Fibroblast of mammary gland (primary cell): ENCODE measurements around the gene OR4D2.
A peak's percentile ranks its signal among the peaks of the same experiment; 100 is the strongest.

ENCODE experiments used
- DNase-seq: peaks from one replicate; pipeline ENCODE4 v3.0.0-alpha.2; 2010; ENCODE audit warnings: low read depth
- H3K4me3 ChIP-seq: 2 replicates; pipeline ENCODE4 v1.5.1; 2011; ENCODE audit warnings: low read depth, mild to moderate bottlenecking, low read length, moderate library complexity; ENCODE audit not compliant: control insufficient read depth
- TF ChIP-seq, protein P1 (sequence below): conservative IDR thresholded peaks from 2 replicates; pipeline ENCODE4 v1.5.1; 2011; ENCODE audit warnings: low read depth, low read length, inconsistent platforms; ENCODE audit not compliant: control insufficient read depth, insufficient read depth

Gene OR4D2

GRCh38 chr17:58192612-58193011, 25.8 kb downstream of the OR4D2 start, which contains the start of gene EPX:
Gene EPX, plus strand, starts transcription at chr17:58192726. Its CDS starts 121 bp downstream, at chr17:58192847.
- no peak for DNase-seq
- H3K4me3 ChIP-seq, result no peak within 1 kb of the TSS
- TF ChIP-seq, protein P1, sequence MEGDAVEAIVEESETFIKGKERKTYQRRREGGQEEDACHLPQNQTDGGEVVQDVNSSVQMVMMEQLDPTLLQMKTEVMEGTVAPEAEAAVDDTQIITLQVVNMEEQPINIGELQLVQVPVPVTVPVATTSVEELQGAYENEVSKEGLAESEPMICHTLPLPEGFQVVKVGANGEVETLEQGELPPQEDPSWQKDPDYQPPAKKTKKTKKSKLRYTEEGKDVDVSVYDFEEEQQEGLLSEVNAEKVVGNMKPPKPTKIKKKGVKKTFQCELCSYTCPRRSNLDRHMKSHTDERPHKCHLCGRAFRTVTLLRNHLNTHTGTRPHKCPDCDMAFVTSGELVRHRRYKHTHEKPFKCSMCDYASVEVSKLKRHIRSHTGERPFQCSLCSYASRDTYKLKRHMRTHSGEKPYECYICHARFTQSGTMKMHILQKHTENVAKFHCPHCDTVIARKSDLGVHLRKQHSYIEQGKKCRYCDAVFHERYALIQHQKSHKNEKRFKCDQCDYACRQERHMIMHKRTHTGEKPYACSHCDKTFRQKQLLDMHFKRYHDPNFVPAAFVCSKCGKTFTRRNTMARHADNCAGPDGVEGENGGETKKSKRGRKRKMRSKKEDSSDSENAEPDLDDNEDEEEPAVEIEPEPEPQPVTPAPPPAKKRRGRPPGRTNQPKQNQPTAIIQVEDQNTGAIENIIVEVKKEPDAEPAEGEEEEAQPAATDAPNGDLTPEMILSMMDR, result no peak

DNA sequence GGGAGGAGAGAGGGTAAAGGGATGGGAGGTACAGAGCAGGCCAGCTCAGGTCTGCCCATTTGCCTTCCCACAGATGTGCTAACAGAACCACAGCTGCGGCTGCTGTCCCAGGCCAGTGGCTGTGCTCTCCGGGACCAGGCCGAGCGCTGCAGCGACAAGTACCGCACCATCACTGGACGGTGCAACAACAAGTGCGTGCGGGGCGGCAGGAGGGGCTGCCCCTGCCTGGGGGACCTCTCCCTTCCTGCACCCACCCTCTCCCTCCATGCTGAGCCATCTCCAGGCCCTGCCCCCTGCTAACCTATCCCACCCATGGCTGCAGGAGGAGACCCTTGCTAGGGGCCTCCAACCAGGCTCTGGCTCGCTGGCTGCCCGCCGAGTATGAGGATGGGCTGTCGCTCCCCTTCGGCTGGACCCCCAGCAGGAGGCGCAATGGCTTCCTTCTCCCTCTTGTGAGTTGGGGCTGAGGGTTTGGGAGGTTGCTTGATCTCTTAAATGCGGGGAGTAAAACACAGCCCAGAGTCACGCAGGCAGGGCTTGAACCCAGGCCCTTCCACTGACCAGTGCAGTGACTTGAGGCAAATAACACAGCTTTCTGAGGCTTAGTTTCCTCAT, 27.0 kb downstream of the OR4D2 start:
- no peak overlapping the region for H3K4me3 ChIP-seq
- no peak for DNase-seq
- TF ChIP-seq, protein P1, result no peak

DNA sequence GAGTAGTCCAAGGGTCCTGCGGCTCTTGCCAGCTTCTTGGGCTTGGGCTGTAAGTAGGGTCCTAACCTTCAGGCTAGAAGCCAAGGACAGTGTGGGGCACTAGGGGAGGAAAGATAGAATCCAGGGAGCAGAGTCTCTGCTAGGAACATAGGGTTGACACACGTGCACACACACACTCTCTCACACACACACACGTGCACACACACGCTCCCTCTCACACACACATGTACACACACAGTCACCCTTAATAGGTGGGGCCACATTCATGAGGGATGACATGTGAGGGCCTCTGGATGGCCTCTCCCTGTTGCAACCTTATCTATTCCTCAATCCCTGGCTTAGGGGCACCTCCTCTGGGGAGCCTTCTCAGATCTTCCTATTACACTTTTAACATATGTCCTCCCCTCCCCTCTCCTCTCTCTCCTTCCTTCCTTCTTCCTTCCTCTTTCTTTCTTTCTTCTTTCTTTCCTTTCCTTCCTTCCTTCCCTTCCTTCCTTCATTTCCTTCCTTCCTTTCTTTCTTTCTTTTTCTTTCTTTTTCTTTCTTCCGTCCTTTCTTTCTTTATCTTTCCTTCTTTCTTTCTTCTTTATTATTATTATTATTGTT, 28.8 kb downstream of the OR4D2 start:
- TF ChIP-seq, protein P1, result no peak
- H3K4me3 ChIP-seq, result no peak overlapping the region
- DNase-seq, result no peak

GRCh38 chr17:58196610-58197009, 29.8 kb downstream of the OR4D2 start:
- DNase-seq, result no peak
- no peak overlapping the region for H3K4me3 ChIP-seq
- TF ChIP-seq, protein P1, result no peak

DNA sequence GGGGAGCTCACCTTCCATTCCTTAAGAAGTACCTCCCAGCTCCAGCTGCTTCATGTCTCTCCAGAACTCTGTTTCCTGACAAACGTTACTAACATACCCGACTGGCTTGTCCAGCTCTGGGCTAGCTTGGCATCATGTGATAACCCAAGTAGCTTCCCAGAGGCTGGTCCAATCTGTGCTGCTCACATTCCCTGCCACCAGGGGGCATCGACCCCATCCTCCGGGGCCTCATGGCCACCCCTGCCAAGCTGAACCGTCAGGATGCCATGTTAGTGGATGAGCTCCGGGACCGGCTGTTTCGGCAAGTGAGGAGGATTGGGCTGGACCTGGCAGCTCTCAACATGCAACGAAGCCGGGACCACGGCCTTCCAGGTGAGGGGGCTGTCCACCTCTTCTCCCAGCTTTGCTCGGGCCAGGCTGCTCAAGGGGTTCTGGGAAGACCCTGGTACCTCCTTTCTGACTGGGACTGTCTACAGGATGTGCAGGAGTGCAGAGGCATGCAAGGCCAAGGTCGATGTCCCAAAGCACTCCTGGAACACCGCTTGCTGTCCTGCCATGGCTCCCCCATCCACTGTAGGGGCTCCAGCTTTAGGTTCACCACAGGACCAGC, 33.3 kb downstream of the OR4D2 start:
- TF ChIP-seq, protein P1, result peak; percentile 60
- DNase-seq, result peak; percentile 53
- H3K4me3 ChIP-seq, result no peak overlapping the region

- no peak for DNase-seq
- TF ChIP-seq, protein P1, result no peak
- H3K4me3 ChIP-seq, result no peak overlapping the region
Measured at GRCh38 chr17:58202859-58203258, 36.1 kb downstream of the OR4D2 start.
